Stimulated activated CD4-positive, alpha-beta T cell treated with anti-CD3 and anti-CD28 coated beads, Interleukin-12 subunit alpha, Interleukin-12 subunit beta, amount 100 ng/mL, for 24 hours (primary cell): ENCODE measurements around the gene BAIAP2.

Experiments used
- DNase-seq, 2 experiments: peaks; one replicate each; pipeline ENCODE4 v3.0.0-alpha.2; 2020; ENCODE audit warnings: low read depth in 2 of 2

BAIAP2 gene

DNA sequence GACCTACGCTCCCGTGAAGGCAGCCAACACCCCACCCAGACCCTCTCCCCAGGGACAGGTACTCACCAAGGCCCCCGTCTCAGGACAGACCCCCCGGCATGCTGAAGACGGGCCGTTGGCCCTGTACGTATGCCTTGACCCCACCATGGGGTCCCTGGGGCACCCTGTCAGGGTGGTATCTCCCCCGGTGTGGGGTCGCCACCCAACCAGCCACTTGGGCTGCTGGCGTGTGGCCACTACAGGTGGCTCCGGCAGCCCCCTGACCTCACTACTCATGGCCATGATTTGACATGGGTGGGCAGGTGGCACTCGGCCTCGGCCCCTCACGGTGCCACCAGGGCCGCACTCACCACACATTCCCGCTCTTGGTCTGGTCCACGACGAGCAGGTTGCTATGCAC is 89.4 kb downstream of the BAIAP2 start:
- no peak for DNase-seq

DNA sequence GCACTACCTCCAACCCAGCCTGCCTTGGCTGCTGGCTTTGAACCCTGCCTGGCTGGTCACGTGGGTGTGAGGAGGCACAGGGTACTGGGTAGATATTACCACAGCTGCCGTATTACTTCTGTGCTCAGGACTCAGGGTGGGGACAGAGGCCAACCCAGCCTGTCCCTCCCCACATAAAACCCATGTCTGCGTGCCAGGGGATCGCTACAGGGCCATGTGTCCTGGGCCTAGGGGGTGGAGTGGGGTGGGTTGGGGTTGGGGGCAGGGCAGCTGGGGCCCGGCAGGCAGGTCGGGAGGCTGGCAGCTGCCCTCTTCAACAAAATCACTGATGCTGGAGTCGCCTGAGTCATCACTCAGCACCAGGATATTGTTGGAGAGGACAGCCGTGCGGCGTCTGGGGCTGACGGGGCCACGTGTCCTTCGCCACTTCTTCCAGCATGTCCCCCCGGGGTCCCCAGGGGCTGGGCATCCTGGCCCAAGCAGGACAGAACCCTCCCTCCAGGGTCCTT is 90.7 kb downstream of the BAIAP2 start:
- no peak for DNase-seq

DNA sequence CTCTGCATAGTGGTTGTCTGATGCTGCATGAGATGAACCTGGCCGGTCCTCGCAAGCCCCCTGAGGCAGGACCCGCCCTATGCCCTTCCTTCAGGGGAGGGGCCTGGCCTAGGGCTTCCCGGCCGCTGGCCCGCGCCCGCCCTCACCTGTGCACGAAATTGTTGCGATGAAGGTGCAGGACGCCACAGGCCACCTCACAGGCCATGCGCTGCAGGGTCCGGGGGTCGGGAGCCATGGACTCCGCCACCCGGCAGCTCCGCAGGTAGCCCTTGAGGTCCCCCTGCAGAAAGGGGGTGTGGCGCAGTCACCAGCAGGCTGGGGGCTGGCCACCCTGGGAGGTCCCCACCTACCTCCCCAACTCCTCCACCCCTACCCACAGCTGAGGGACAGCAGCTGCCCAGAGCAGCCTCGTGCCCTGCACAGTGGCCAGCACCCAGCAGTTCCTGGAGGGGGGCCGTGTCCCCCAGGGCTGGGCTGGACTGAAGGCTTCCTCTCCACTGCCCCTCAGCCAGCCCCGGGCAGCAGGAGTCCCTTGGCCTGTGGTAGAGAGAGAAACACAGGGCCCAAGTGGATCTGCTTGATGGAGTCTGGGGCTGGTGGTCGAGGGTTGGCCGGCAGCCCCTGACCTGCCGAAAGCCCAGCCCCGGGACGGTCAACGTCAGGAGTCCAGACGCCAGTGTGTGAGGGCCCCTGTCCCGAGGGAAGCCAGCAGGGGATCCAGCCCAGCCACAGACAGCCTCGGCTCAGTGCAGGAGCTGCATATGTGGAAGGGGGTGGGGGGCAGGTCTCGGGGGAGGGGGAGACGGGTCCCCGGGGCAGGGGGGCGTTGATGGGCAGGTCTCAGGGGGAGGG is 91.6 kb downstream of the BAIAP2 start:
- DNase-seq: no peak

DNA sequence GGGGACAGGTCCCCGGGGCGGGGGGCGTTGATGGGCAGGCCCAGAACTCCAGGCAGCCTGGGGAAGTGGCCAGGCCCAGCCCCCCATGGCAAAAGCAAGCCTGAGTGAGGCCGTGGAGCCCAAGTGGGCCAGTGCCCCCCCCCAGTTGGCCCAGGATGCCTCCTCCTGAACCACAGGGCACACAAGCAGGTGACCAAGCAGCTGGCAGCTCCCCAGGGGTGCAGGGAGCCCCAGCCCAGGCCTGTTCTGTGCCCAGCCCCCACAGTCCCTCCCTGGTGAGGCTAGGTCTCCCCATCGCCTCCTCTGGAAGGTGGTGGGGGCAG is 92.1 kb downstream of the BAIAP2 start:
- DNase-seq: no peak

DNA sequence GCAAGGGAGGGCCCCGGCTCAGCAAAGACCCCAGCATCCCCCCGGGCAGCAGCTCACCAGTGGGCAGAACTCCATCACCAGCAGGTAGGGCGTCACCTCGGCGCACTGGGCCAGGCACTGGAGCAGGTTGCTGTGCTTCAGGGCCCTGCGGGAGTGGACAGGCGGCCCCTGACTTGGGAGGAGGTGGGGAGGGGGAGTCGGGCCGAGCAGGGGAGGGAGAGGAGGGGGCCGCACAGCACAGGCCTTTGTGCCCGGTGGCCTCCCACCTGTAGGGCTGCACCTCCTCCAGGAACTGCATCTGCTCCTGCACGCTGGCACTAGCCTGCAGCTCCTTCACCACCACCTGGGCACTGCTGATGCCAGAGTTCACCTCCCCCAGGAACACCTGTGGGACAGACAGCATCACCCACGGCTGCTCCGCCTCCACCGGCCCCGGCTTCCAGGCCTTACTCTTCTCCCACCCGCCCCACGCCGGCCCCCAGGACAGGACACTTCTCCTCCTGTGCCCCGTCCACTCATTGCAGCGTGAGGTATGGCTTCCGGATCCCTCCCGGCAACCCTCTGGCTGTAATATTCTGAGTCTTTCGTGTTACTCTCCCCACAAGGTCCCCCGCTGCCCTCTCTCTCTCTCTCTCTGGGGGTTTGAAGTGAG is 92.7 kb downstream of the BAIAP2 start:
- DNase-seq: no peak

DNA sequence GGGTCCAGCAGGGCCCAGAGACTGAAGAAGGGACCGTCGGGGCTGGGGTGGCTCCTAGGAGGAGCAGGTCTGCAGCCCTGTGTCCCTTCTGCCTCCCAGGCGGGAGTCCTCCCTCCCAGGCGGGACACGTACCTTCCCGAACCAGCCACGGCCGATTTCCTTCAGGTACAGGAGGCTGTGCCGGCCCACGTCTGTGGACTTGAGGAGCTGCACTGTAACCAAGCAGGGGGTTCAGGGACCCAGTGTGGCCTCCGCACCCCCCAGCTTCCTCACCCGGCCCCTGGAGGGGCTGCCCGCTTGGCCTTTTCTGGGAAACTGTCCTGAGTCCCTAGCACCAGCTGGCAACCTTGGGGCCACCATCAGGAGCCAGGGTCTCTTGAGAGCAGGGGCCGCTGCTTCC is 93.4 kb downstream of the BAIAP2 start:
- DNase-seq: no peak

DNA sequence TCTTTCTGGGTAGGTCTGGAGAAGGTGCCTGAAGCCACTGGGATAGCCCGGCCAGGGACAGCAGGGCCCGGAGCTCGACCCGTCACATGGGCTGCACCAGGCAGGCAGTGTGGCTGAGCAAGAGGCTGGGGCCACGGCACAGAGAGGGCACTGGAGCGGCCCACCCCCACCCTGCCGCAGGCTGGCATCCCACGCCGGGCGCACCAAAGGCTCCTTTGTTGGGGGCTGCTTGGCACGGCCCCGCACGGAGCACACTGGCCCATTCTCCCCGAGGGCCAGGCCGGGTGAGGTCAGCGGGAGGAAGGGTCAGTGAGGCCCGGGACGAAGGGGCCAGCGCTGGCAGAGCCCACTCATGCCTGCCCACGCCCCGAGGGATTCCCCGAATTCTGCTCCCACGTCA is 93.8 kb downstream of the BAIAP2 start:
- DNase-seq: no peak

DNA sequence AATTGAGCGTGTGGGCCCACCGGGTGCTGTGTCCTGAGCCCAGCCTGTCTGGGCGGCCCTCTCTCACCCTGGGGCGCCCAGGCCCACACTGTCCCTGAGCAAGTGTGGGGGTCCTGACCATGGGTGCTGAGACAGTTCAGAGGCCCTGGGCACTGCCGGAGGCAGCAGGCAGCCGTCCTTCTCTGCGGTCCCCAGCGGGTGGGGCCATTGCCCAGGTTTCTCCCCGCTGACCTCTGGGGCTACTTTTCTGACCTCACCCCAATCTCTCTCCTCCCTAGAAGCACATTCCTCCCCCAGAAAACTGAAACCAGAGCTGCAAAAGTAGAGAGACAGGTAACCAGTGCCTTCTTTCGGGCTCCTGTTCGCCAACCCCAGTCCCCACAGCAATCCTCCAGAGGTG is 94.3 kb downstream of the BAIAP2 start:
- no peak for DNase-seq

DNA sequence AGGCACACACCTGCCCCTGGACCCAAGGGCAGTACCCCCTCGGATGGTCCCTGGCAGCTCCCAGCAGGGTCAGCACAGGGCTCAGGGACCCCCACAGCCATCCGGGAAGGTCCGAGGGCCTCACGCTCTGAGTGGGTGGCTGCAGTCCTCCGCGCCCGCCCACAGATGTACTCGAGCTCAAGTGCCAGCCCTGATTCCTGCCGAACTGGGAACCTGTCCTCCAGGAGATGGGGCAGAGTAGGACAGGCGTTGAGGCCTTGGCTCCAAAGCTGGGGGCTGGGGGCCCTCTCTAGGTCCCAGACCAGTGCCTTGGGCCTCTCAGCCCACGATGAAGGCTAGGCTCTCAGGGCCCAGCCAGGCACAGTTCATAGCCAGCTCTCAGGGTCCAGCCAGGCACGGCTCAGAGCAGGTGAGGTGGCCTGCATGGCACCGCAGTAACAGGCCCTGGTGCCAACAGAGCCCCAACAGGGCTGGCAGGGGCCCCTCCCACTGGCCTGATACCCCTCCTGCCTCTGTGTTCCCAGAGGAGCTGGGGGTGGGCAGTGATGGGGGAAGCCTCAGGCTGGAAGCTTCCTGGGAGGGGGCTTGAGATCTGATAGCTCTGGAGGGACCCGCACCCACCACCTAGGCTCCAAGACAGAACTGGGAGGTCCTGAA is 94.9 kb downstream of the BAIAP2 start:
- no peak for DNase-seq

DNA sequence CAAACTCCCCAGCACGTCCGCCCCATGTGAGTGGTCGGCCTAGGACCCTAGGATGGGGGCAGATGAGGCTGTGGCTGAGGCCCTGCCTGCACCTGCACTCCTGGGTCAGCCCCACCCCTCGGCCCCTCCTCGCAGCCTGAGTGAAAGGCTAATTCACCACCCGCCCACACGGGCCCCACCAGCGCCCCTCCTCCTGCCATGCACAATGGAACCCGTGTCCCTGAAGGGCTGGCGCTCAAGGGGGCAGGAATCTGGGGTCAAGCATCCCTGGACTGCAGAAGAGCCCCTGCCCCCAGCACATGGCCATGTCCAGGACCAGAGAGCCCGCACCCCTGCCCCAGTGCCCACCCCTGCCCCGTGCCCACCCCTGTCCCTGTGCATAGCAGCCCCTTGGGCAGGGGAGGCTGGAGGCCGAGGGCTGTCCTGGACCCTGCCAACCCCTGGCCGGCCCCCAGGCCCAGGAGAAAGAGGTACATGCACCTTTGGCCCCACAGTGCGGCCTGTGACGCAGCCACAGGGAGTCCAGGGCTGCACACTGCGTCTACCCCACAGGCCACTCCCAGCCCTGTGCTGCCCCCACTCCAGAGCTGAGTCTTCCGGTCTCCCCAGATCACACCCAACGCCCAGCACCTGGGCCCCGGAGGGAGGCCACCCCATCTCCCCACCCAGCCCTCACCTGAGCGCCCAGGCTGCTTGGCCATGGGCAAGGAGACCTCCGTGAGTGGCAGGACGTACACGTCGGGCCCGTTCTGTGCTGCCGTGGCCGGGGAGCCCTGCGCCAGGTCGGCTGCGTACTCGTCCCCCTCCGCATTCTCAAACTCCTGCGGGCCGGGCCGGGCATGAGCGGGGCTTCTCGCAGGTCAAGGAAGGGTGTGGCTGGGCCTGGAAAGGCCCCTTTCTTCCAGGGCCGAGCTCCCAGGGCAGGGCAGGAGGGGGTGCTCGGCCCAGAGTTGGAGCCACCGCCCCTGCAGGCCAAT is 95.7 kb downstream of the BAIAP2 start:
- DNase-seq: no peak

DNA sequence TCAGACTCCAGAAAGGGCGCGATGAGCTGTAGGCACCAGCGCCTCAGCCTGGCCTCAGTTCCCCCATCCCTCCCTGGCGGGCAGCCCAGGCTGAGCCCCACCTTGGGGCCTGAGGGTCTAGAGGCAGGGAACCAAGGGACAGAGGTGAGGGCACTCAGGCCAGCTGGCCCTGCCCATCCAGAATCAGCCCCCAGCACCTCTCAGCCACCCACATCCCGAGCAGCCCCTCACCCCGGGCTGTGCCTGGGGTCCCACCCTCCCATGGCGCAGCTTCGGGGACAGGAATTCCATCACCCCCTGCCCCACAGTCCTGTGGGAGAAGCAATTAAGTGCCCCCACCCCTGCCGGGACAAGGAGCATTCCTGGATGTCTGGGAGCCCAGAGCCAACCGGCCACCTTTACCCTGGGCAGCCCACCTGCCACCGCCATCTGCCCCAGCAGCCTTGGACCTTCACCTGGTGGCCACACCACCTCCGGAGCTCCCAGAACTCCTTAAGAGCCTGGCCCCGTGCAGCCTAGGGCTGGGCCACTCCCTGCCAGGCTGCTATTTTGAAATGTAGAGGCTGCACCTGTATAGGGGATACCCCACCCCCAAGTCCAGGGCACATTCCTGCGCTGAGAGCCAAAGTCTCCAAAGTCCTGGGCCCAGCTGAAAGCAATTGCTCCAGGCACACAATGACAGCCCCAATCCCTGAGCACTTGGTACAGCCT is 96.7 kb downstream of the BAIAP2 start:
- no peak for DNase-seq

DNA sequence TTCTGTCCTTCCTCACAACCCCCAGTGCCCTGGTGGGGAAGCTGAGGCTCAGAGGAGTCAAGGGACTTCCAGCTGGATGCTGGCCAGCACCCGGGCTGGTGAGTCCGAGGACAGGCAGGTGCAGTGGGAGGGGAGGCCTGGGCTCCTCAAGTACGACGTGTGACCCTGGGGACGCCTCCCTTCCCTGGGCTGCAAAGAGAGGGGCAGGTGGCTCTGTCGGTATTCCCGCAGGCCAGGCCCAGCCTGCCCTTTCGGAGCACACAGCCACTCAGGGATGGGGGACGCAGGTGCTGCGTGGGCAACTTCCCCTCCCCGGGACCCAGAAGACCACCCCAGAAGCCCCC is 97.2 kb downstream of the BAIAP2 start:
- no peak for DNase-seq

DNA sequence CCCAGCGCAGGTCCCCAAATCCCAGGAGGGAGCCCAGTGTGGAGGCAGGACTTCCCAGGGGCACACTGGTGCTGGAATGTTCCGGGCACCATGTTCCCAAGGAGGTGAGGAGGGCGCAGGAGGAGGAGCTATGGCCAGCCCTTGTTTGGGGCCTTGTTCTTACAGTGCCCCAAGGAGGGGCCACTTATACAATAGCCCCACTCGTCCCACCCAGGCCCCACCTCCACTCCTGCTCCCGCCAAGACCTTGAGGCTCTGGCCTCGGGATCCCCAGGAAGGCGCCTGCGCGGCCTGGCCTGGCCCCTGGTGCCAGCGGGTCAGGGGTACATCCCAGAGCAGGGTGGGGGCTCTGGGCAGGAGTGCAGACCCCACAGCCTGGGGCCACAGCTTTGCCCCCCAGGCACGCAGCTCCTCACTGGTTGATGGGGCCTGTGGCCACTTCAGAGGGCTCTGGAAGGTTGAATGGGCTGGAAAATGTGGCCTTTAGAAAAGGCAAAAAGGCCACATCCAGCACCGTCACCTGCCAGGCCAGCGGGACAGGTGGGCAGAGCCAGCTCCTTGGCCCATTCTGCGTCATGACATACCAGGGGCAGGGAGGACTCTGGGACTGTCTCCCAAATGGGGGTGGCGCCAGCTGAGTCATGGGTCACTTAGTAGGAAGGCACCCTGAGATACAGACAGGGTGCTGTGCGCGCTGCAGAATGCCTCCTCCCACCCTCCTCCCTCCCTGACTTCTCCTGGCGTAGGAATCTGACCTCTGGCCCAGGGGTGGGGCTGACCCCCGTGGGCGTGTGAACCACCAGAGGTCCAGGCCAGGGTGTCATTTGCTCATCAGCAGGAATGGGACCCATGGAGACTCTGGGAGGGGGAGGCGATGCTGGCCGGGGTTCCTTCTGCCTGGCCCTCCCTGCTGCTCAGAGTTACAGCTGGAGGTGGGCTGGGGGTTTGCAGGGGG is 98.1 kb downstream of the BAIAP2 start:
- DNase-seq: no peak

DNA sequence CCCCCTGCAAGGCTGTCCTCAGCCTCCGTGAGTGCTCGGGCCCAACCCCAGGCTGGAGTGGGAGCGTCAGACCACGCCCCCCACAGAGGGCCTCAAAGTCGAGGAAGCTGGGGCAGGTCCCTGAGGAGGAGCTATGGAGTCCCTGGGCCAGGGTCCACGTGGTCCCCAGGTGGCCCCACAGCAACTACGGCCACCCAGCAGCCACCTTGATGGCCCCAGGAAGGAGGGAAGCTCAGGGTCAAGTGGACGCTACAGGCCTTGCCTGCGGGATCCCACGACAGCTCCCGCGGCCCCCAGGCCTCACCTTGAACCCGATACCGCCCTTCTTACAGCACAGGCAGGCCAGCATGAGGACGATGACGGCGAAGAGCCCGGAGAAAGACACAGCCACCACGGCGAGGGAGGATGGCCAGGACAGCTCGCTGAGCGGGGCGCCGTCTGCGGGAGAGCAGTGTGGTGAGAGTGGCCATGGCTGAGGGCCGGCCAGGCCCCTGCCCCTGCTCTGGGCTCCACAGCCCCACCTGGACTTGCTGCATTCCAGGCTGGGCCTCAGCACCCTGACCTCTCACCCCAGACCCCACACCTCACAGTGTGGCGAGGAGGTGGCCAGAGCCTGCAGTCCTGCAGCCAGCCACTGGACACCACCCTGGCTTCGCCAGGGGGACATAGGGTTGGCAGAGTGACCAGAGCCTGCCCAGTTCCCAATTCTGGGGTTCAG is 99.3 kb downstream of the BAIAP2 start:
- no peak for DNase-seq

DNA sequence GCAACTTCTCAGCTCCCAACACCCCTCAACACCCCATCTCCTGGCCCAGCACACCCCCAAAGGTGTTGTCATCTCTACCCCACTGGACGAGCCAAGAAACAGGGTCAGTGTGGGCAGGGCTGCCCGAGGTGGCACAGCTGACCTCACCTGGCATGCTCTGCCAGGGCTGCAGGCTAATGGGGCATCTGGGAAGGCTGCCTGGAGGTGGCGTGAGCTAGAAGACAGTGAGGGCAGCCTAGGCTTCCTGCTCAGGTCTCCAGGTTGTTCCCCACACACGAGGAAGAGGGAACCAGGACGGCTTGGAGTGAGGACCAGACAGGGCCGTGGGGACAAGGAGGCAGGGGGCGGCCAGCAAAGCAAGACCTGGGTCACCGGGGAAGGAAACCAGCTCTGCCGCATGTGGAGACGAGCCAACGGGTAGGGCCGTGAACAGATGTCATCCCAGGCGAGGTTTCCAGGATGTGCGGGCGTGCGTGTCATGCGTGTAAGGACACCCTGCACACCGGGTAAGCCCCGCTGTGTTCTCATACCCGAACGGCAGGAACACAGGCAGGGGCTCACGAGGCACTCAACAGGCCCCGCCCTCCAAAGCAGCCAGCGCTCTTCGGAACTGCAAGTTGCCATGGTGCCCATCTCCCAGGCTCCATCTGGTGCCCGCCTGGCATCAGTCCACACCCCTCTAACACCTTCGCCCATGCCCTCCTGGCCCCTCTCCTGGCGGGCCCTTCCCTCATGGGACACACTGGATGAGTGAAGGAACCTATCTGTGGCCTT is 100.7 kb downstream of the BAIAP2 start:
- no peak for DNase-seq

DNA sequence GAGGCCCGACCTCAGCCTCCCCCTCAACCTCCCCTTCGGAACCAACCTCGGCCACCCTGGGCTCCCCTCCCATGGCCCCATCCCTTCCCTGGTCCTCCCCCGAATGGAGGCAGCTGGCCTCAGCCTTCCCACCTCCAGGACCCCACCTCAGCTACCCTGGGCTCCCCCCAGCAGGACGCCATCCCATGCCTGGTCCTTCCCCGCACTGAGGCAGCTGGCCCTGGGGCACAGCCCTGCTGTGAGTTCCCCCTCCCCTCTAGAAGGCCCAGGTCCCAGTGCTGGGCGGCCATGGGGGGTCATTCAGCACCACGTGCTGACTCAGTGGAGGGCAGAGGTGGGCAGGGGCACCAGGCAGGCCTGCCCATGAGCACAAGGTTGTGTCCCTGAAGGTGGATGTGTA is 101.4 kb downstream of the BAIAP2 start:
- DNase-seq: no peak

DNA sequence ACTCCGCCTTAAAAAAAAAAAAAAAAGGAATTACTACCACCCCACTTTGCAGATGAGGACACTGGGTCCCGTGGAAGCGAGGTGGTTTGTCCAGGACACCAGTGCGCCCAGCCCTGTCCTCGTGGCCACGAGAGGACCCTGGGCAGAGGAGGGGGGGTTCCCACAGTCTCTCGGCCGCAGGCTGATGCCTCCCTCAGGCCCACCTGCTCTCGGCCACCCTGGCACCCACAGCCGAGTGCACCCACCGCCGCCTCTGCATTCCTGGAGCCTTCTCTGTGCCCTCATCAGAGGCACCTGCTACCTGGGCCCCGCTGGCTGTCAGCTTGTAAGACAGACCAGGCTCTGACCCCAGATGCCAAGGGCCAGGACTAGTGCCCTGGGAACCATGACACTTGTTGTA is 102.3 kb downstream of the BAIAP2 start:
- no peak for DNase-seq

DNA sequence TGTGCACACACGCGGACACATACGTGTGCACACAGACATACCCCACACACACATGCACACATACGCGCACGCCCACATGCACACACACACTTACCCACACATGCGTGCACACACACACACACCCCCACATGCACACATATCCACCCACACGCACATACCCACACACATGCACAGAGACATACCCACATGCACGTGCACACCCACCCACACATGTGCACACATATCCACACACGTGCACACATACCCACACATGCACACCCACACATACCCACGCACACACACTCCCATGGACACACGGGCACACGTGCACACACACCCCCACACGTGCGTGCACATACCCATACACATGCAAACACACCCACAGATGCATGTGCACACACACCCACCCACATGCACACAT is 103.1 kb downstream of the BAIAP2 start:
- DNase-seq: no peak

DNA sequence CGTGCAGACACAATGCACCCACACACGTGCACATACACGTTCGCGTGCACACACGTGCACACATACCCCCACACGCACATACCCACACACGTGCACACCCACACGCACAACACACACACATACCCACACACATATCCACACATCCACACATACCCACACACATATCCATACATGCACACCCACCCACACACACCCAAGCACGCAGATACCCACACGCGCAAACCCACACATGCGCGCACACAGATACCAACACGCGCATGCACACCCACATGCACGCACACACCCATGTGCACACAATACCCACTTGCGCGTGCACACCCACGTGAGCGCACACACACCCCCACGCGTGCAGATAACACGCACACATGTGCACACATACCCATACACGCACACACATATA is 103.5 kb downstream of the BAIAP2 start:
- DNase-seq: no peak
